Activated naive CD4-positive, alpha-beta T cell treated with anti-CD3 and anti-CD28 coated beads for 36 hours (primary cell): ENCODE results near the gene ZNF81. TPM values are rescaled to one million over a fixed set of nuclear protein-coding genes. Genes with fewer than 3 reads are reported as not detected.
A peak's percentile ranks its signal among the peaks of the same experiment; 100 is the strongest.
"Not testable (repeated sequence)": the region's sequence is repeated elsewhere in the genome, so short reads cannot be mapped to it uniquely, and the experiment has no call there.

Source experiments
- CTCF ChIA-PET: fragments of 350-600 bp; sonication (Branson Sonifier 250); formaldehyde crosslinking; loops from one replicate; lab custom pipeline; 2021; ENCODE audit warnings: antibody characterized with exemption; lab: Charles Lee
- DNase-seq: peaks from one replicate; pipeline ENCODE4 v3.0.0-alpha.2; 2020
- H3K27ac Mint-ChIP-seq: one replicate; pipeline ENCODE4 v1.8.0; 2021; ENCODE audit warnings: mild to moderate bottlenecking, mixed read lengths
- H3K27me3 Mint-ChIP-seq: one replicate; pipeline ENCODE4 v1.8.0; 2021; ENCODE audit warnings: low read depth, mixed read lengths
- H3K36me3 Mint-ChIP-seq: one replicate; pipeline ENCODE4 v1.8.0; 2021; ENCODE audit warnings: low read depth, mixed read lengths
- H3K4me1 Mint-ChIP-seq: one replicate; pipeline ENCODE4 v1.8.0; 2021; ENCODE audit warnings: low read depth, mixed read lengths
- H3K4me3 Mint-ChIP-seq: one replicate; pipeline ENCODE4 v1.8.0; 2021; ENCODE audit warnings: mild to moderate bottlenecking, moderate library complexity, mixed read lengths
- H3K9me3 Mint-ChIP-seq: one replicate; pipeline ENCODE4 v1.8.0; 2021; ENCODE audit warnings: mixed read lengths
- intact Hi-C: fragments of 100-400 bp; cut with micrococcal nuclease; formaldehyde crosslinking; loops from one replicate; pipeline ENCODE4 v1.15.1; 2023
- total RNA-seq, 2 experiments: library from RNA; stranded (reverse); gene quantifications; one replicate each; pipeline ENCODE4 v1.2.3, GENCODE V29; 2021

Gene ZNF81
- 1 to 10 TPM; 5.8 to 7.2 TPM for total RNA-seq

- Mint-ChIP-seq H3K27ac (peak within 1 kb of the TSS; percentile 96), H3K36me3 (no peaks in the 10 kb centered on the region)
Measured at GRCh38 chrX:47836164-47837072, at the start of gene ZNF81. TSS of gene ZNF81 (plus strand) at chrX:47836902. CDS start at chrX:47846268, 9,366 bp downstream.

DNA sequence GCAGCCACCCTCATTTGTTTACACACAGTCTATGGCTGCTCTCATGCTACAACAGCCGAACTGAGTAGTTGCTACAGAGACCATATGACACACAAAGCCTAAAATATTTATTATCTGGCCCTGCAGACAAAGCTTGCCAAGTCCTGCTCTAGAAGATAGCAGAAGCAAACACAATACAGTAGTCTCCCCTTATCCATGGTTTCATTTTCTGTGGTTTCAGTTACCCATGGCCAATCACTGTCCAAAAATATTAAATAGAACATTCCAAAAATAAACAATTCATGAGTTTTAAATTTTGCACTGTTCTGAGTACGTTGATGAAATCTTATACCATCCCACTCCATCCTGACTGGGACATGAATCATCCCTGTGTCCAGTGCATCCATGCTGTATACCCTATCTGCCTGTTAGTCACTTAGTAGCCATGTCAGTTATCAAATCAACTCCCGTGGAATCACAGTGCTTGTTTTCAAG lies 40.2 kb upstream of the ZNF81 start:
- no peaks in the 10 kb centered on the region for H3K27me3 Mint-ChIP-seq
- no peaks in the 10 kb centered on the region for H3K9me3 Mint-ChIP-seq
- no peak overlapping the region for H3K4me3 Mint-ChIP-seq
- no peak overlapping the region for H3K27ac Mint-ChIP-seq
- no peak for DNase-seq
- CTCF ChIA-PET: no interaction called here
- intact Hi-C loops: no loop called here
- H3K36me3 Mint-ChIP-seq: no peaks in the 10 kb centered on the region
- no peaks in the 10 kb centered on the region for H3K4me1 Mint-ChIP-seq

More at GRCh38 chrX:47836164-47837072, at the start of gene ZNF81:
- peak; percentile 94 for DNase-seq
- intact Hi-C loops: loop anchor here (2.0 to 10.0 kb wide), 4 partner anchors 98 to 354 kb away; partner anchors contain the start of genes ARAF, UXT and ZNF41
- H3K9me3 Mint-ChIP-seq: no peaks in the 10 kb centered on the region
- peaks cover 18% of the 10 kb centered on the region for H3K4me1 Mint-ChIP-seq
- peak within 1 kb of the TSS; percentile 81 for H3K4me3 Mint-ChIP-seq
- no peaks in the 10 kb centered on the region for H3K27me3 Mint-ChIP-seq
- CTCF ChIA-PET: interaction anchor here (0.5 kb wide), 1 partner anchor 188 kb away, joined by 3 read pairs; no protein-coding TSS in a partner anchor

- Mint-ChIP-seq H3K36me3 (no peaks in the 10 kb centered on the region), H3K4me3 (no peak overlapping the region), H3K4me1 (no peaks in the 10 kb centered on the region), H3K27me3 (no peaks in the 10 kb centered on the region), H3K9me3 (no peaks in the 10 kb centered on the region), H3K27ac (no peak overlapping the region)
- intact Hi-C loops: no loop called here
- no peak for DNase-seq
- CTCF ChIA-PET: no interaction called here
Measured at GRCh38 chrX:47797084-47797483, 39.6 kb upstream of the ZNF81 start.

DNA sequence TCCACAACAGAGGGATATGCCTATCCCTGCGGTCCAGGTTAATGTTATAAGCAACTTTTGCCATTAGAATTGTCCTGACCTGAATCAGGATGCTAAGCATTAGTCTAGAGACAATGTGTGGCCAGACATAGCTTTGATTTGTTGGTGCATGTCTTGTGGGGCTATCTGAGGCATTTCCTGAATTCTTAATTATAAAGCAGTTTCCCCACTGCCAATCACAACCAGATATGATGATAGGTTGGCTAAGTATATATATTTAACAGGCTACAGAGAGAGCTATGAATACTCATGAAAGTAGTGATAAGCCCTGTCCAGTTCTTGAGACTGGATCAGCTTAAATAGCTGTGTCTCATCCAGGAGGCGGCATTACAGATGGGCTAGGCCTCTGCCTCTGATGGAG lies 37.8 kb upstream of the ZNF81 start:
- H3K27ac Mint-ChIP-seq: no peak overlapping the region
- H3K4me1 Mint-ChIP-seq: no peaks in the 10 kb centered on the region
- CTCF ChIA-PET: no interaction called here
- intact Hi-C loops: no loop called here
- DNase-seq: no peak
- H3K36me3 Mint-ChIP-seq: no peaks in the 10 kb centered on the region
- H3K4me3 Mint-ChIP-seq: no peak overlapping the region
- no peaks in the 10 kb centered on the region for H3K9me3 Mint-ChIP-seq
- H3K27me3 Mint-ChIP-seq: no peaks in the 10 kb centered on the region

GRCh38 chrX:47802589-47802988 lies 34.1 kb upstream of the ZNF81 start:
- CTCF ChIA-PET: no interaction called here
- H3K27me3 Mint-ChIP-seq: no peaks in the 10 kb centered on the region
- no peak overlapping the region for H3K27ac Mint-ChIP-seq
- no peak overlapping the region for H3K4me3 Mint-ChIP-seq
- DNase-seq: no peak
- no peaks in the 10 kb centered on the region for H3K36me3 Mint-ChIP-seq
- no peaks in the 10 kb centered on the region for H3K9me3 Mint-ChIP-seq
- intact Hi-C loops: no loop called here
- no peaks in the 10 kb centered on the region for H3K4me1 Mint-ChIP-seq

DNA sequence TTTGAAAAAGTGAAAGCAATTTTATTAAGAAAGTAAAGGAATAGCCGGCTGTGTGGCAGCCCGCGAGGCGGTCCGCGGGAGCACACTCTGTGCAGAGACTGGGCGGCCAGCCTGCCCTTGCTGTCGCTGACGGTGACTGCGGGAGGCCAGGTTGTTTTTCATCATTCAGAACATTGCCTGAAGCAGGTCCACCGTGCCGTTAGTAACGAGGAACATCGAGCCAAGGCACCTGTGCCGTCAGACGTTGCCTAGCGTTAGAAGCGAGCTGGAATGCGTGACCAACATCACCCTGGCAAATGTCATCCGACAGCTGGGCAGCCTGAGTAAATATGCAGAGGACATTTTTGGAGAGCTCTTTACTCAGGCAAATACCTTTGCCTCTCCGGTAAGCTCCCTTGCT lies 33.6 kb upstream of the ZNF81 start:
- H3K4me1 Mint-ChIP-seq, H3K9me3 Mint-ChIP-seq, H3K4me3 Mint-ChIP-seq, H3K27ac Mint-ChIP-seq, CTCF ChIA-PET, intact Hi-C loops, DNase-seq, H3K27me3 Mint-ChIP-seq, H3K36me3 Mint-ChIP-seq: not testable (repeated sequence)

- H3K27me3 Mint-ChIP-seq: no peaks in the 10 kb centered on the region
- H3K36me3 Mint-ChIP-seq: no peaks in the 10 kb centered on the region
- no peaks in the 10 kb centered on the region for H3K9me3 Mint-ChIP-seq
- no peak overlapping the region for H3K4me3 Mint-ChIP-seq
- no peak for DNase-seq
- CTCF ChIA-PET: no interaction called here
- intact Hi-C loops: no loop called here
- no peak overlapping the region for H3K27ac Mint-ChIP-seq
- no peaks in the 10 kb centered on the region for H3K4me1 Mint-ChIP-seq
Measured at GRCh38 chrX:47804315-47804714, 32.4 kb upstream of the ZNF81 start.

DNA sequence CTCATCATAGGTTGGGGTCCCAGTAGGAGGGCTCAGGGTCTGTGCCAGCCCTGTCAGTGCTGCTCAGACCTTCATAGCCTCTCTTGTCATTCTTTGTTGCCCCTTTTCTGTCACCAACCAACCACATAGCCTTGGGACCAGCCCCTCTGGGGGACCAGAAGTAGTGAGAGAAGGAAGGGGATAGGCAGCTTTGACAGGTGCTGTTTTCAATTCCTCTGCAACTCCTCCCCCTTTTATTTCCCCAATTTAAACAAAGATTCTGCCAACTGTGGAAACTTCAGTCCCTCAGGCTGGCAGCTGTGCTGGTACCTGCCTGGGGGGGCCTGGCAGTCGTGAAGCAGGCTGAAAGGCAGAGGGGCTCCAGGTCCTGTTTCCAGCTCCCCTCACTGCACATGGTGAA lies 30.9 kb upstream of the ZNF81 start:
- H3K27ac Mint-ChIP-seq, H3K4me1 Mint-ChIP-seq, H3K36me3 Mint-ChIP-seq, H3K27me3 Mint-ChIP-seq, DNase-seq, CTCF ChIA-PET, H3K9me3 Mint-ChIP-seq, intact Hi-C loops, H3K4me3 Mint-ChIP-seq: not testable (repeated sequence)

DNA sequence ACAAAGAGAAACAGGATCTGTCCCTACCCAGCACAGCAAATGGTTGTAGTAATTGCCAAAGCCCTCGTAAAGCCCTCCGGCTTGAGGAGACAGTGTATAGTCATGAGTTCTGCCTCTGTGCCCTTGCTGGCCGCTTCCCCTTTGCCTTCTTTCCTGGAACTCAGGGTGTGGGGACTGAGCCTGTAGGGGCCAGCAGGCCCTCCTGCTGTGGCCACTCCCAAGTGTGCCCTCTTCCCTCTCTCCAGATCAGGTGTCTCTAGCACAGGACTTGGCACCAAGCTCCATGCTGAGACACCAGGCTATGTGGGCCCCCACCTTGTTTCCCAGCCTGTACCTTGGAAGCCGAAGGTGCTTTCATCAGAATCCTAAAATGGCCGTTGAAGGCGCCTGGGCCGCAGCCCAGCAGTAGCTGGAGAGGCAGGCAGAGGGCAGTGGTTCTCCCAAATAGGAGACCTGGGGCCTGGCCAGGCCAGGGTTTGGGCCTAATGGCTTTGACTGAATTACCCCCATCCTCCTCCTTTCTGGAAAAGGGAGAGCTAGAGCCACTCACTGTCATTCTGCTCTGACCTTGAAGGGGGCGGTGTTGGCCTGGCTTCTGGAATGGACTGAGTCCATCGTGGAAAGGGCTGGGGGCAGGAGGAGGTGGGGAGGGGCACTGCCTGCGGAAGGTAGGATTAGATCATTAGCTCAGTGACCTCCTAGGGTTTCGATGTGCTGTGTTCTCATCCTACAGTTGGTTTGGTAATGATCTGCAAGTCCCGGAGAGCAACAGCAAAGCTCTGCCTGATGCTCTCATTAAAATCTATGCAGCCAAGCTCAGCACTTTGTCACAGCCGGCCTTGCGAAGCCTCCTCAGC lies 30.1 kb upstream of the ZNF81 start:
- H3K27ac Mint-ChIP-seq, H3K36me3 Mint-ChIP-seq, DNase-seq, H3K9me3 Mint-ChIP-seq, H3K4me1 Mint-ChIP-seq, intact Hi-C loops, H3K4me3 Mint-ChIP-seq, CTCF ChIA-PET, H3K27me3 Mint-ChIP-seq: not testable (repeated sequence)

DNA sequence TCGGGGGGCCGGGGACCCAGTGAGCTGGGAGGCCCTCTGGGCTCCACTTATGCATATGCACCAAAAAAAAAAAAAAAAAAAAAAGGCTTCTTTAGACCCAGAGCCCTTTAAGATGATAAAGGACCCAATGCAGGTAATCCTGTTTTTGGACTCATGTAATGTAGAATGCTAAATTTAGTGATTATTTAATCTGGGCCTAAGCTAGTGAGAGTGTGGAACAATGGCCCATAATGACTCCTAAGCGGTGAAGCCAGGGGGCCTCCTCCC lies 29.5 kb upstream of the ZNF81 start:
- H3K9me3 Mint-ChIP-seq, H3K27ac Mint-ChIP-seq, CTCF ChIA-PET, H3K27me3 Mint-ChIP-seq, H3K36me3 Mint-ChIP-seq, intact Hi-C loops, H3K4me1 Mint-ChIP-seq, H3K4me3 Mint-ChIP-seq, DNase-seq: not testable (repeated sequence)

DNA sequence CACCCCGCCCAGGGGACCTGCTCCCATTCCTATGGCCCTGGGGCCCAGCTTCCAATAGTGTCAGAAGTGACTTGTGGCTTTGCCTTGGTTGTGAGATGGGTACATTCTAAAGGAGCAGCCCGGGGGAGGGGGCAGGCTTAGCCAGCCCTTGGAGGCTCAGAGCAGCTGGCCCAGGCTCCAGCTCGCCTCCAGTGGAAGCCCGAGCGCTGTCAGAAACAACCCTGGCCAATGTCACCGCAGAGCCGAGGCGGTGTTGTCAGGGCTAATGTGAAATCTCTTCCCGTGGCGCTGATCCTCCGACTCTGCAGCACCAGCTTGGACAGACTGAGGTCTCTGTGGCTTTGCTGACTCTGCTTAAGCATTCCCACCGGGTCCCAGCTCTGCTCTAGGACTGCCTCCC lies 29.2 kb upstream of the ZNF81 start:
- intact Hi-C loops: no loop called here
- H3K4me3 Mint-ChIP-seq: no peak overlapping the region
- no peak overlapping the region for H3K27ac Mint-ChIP-seq

GRCh38 chrX:47808904-47809788 lies 27.6 kb upstream of the ZNF81 start:
- DNase-seq: no peak
- CTCF ChIA-PET: no interaction called here
- Mint-ChIP-seq H3K9me3 (no peaks in the 10 kb centered on the region), H3K27ac (no peak overlapping the region), H3K4me3 (no peak overlapping the region), H3K36me3 (no peaks in the 10 kb centered on the region), H3K27me3 (no peaks in the 10 kb centered on the region), H3K4me1 (no peaks in the 10 kb centered on the region)
- intact Hi-C loops: no loop called here

More for the DNA sequence above, 29.2 kb upstream of the ZNF81 start:
- Mint-ChIP-seq H3K36me3 (no peaks in the 10 kb centered on the region), H3K4me1 (no peaks in the 10 kb centered on the region), H3K9me3 (no peaks in the 10 kb centered on the region), H3K27me3 (no peaks in the 10 kb centered on the region)
- no peak for DNase-seq
- CTCF ChIA-PET: no interaction called here
